PFSK-1 (cell line): ENCODE measurements around the gene AUTS2.

Experiments
- POLR2AphosphoS5 ChIP-seq: IDR thresholded peaks from 2 replicates; pipeline ENCODE4 v1.6.1; 2012; ENCODE audit warnings: low read depth, mild to moderate bottlenecking, control low read depth, low read length, moderate library complexity
- REST ChIP-seq, 2 experiments: IDR thresholded peaks; 2 replicates each; pipeline versions ENCODE4 v1.6.1 to v1.8.0; 2011 to 2012; ENCODE audit warnings: low read depth in 2 of 2, low read length in 2 of 2, control low read depth in 1 of 2, inconsistent platforms in 1 of 2, mild to moderate bottlenecking in 1 of 2, moderate library complexity in 1 of 2; ENCODE audit not compliant: insufficient read depth in 1 of 2
- TAF1 ChIP-seq: IDR thresholded peaks from 2 replicates; pipeline ENCODE4 v1.6.1; 2012; ENCODE audit warnings: low read length, control low read depth, borderline replicate concordance; ENCODE audit not compliant: insufficient read depth

GRCh38 chr7:69790977-69791724, 192.9 kb downstream of the AUTS2 start:
- TF ChIP-seq POLR2AphosphoS5 (no peak), REST (IDR thresholded peaks at IDR 0.05; ENCODE audit: insufficient read depth in 1 of 2, low read depth in 2 of 2, low read length in 2 of 2) (no peak), TAF1 (no peak)
